Upper lobe of left lung (tissue), 4 donors: ENCODE measurements around the gene HDAC1.

Experiments
- CTCF ChIP-seq, 6 experiments: fragments of 450-650 bp in 4 of 6; fragments of 200-600 bp in 2 of 6; sonication (generic) in 2 of 6; IDR thresholded peaks; one replicate each; pipeline ENCODE4 v1.5.1; 2016 to 2019; ENCODE audit warnings: antibody characterized with exemption in 6 of 6
- POLR2A ChIP-seq, 4 donors: fragments of 450-650 bp; IDR thresholded peaks; one replicate each; pipeline ENCODE4 v1.5.1; 2016 to 2017; ENCODE audit warnings: antibody characterized with exemption in 4 of 4, mild to moderate bottlenecking in 2 of 4

- TF ChIP-seq CTCF (IDR thresholded peaks at IDR 0.05) (no peak), POLR2A (IDR thresholded peaks at IDR 0.05) (no peak)
These were observed 49.4 kb downstream of the HDAC1 start for GRCh38 chr1:32341186-32341757.
